Endothelial cell of umbilical vein (primary cell): ENCODE measurements around the gene TRPM7.

Experiments
- EZH2 ChIP-seq: IDR thresholded peaks from 2 replicates; pipeline ENCODE4 v1.6.1; 2012; ENCODE audit warnings: borderline replicate concordance, low read depth, mild to moderate bottlenecking, moderate library complexity, low read length, inconsistent platforms; ENCODE audit not compliant: severe bottlenecking
- MYC ChIP-seq: IDR thresholded peaks from one replicate; pipeline ENCODE4 v1.6.1; 2011; ENCODE audit warnings: mild to moderate bottlenecking, low read depth, low read length

DNA sequence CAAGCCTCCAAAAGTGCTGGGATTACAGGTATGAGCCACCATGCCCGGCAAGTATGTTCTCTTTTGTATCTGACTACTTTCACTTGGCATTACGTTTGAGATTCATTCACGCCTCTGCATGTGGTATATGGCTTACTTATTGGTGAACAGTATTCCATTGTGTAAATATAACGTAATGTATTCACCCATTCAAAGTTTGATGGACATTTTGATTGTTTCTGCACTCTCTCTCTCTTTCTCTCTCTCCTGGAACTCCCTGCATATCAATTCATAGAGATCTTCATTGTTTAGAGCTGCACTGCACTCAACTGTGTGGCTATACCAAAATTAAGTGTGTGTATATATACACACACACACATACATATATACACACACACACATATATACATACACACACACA is 48.6 kb upstream of the TRPM7 start:
- TF ChIP-seq EZH2 (no peak), MYC (no peak)
